A673 (cell line): ENCODE data around the gene CEP192. TPM values are rescaled to one million over a fixed set of nuclear protein-coding genes. Genes with fewer than 3 reads are reported as not detected.
"Not testable (repeated sequence)": the region's sequence is repeated elsewhere in the genome, so short reads cannot be mapped to it uniquely, and the experiment has no call there.

Source experiments
- BruUV-seq: library from RNA; stranded (reverse); fragments of 400-500 nt; replicated peaks from 2 replicates; lab custom pipeline; 2021; lab: Mats Ljungman, UMichigan
- CTCF ChIA-PET: fragments of 300-600 bp; sonication (Branson Sonifier 250); formaldehyde crosslinking; loops from one replicate; lab custom pipeline; 2022; ENCODE audit warnings: antibody characterized with exemption; lab: Charles Lee
- POLR2A ChIA-PET: fragments of 300-600 bp; sonication (Branson Sonifier 250); formaldehyde crosslinking; loops from one replicate; lab custom pipeline; 2022; ENCODE audit warnings: antibody characterized with exemption; ENCODE audit not compliant: low non-redundant PET; lab: Charles Lee
- DNase-seq: peaks from one replicate; pipeline ENCODE4 v3.0.0-alpha.2; 2015; ENCODE audit warnings: low spot score
- H3K27ac ChIP-seq: fragments of 200-600 bp; sonication (generic); 2 replicates; pipeline ENCODE4 v1.5.1; 2016; ENCODE audit warnings: mixed run types, low read depth, mild to moderate bottlenecking, mixed read lengths, antibody characterized with exemption, low read length; ENCODE audit not compliant: poor library complexity, severe bottlenecking
- H3K27me3 ChIP-seq: fragments of 200-600 bp; sonication (generic); replicated peaks from 2 replicates; pipeline ENCODE4 v1.6.1; 2017; ENCODE audit warnings: mixed run types, low read depth, mild to moderate bottlenecking, mixed read lengths, antibody characterized with exemption, low read length; ENCODE audit not compliant: insufficient read depth, poor library complexity
- H3K36me3 ChIP-seq: fragments of 200-600 bp; sonication (generic); 2 replicates; pipeline ENCODE4 v1.6.1; 2016; ENCODE audit warnings: mixed run types, mild to moderate bottlenecking, mixed read lengths, antibody characterized with exemption, low read length; ENCODE audit not compliant: insufficient read depth, poor library complexity, severe bottlenecking
- H3K4me1 ChIP-seq: fragments of 200-600 bp; sonication (generic); 2 replicates; pipeline ENCODE4 v1.6.1; 2017; ENCODE audit warnings: mixed run types, mild to moderate bottlenecking, mixed read lengths, antibody characterized with exemption, low read length; ENCODE audit not compliant: insufficient read depth, poor library complexity, severe bottlenecking
- H3K4me3 ChIP-seq: fragments of 200-600 bp; sonication (generic); 2 replicates; pipeline ENCODE4 v1.5.1; 2016; ENCODE audit warnings: low read depth, mixed run types, mild to moderate bottlenecking, mixed read lengths, low read length; ENCODE audit not compliant: poor library complexity, severe bottlenecking
- H3K9me3 ChIP-seq: fragments of 200-600 bp; sonication (generic); 2 replicates; pipeline ENCODE4 v1.6.1; 2016; ENCODE audit warnings: mixed run types, low read depth, mild to moderate bottlenecking, mixed read lengths, antibody characterized with exemption, low read length; ENCODE audit not compliant: poor library complexity, severe bottlenecking
- EZH2 ChIP-seq: fragments of 200-600 bp; sonication (generic); IDR thresholded peaks from 2 replicates; pipeline ENCODE4 v1.6.1; 2017; ENCODE audit warnings: borderline replicate concordance, low read depth, mild to moderate bottlenecking, mixed read lengths, antibody characterized with exemption, low read length; ENCODE audit not compliant: poor library complexity, severe bottlenecking
- intact Hi-C: fragments of 100-400 bp; cut with micrococcal nuclease; formaldehyde crosslinking; loops from one replicate; pipeline ENCODE4 v1.10.0; 2022; ENCODE audit not compliant: unreplicated experiment
- total RNA-seq: library from RNA; stranded (reverse); gene quantifications from 2 replicates; pipeline ENCODE4 v1.2.3, GENCODE V29; 2021
- TF ChIP-seq, protein P1 (sequence below): fragments of 300-800, 200-600 bp; sonication (generic); conservative IDR thresholded peaks from 2 replicates; pipeline ENCODE4 v1.5.1; 2017; ENCODE audit warnings: low read depth, mild to moderate bottlenecking, antibody characterized with exemption, low read length, moderate library complexity, mixed read lengths

Gene CEP192
- total RNA-seq, 1 experiment from 2014 or later, result 46.4 TPM

DNA sequence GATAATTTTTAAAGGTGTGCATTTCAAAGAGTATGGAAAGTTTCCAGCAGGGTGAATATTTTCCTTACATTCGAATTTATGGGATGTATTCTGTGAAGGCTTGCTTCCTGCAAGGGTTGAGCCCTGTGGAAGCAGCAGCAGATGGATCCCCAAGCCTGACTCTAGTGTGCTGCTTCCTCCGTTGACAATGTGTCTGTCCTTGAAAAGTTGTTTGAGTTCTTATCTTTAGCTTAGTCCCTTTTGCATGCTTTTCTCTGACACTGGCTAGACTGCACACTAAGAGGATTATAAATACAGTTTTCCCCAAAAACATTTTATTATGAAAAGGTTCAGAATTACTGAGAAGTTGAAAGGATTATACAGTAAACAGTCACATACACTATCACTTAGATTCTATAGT, 86.3 kb downstream of the CEP192 start:
- no peak for TF ChIP-seq EZH2
- intact Hi-C loops, result no loop called here

DNA sequence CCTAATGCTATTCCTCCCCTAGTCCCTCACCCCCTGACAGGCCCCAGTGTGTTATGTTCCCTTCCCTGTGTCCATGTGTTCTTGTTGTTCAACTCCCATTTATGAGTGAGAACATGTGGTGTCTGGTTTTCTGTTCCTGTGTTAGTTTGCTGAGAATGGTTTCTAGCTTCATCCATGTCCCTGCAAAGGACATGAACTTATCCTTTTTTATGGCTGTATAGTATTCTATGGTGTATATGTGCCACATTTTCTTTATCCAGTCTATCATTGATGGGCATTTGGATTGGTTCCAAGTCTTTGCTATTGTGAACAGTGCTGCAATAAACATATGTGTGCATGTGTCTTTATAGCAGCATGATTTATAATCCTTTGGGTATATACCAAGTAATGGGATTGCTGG, 86.9 kb downstream of the CEP192 start:
- POLR2A ChIA-PET, H3K27ac ChIP-seq, intact Hi-C loops, H3K27me3 ChIP-seq, BruUV-seq, H3K9me3 ChIP-seq, DNase-seq, H3K4me1 ChIP-seq, H3K4me3 ChIP-seq, CTCF ChIA-PET: not testable (repeated sequence)
- peaks cover 15% of the 10 kb centered on the region for H3K36me3 ChIP-seq

More for the DNA sequence above, 86.3 kb downstream of the CEP192 start:
- DNase-seq, result no peak
- Histone ChIP-seq H3K4me1 (no peaks in the 10 kb centered on the region), H3K9me3 (no peaks in the 10 kb centered on the region), H3K27ac (no peak overlapping the region), H3K4me3 (no peak overlapping the region), H3K27me3 (no peaks in the 10 kb centered on the region), H3K36me3 (peaks cover 21% of the 10 kb centered on the region)
- POLR2A ChIA-PET, result no interaction called here
- CTCF ChIA-PET, result no interaction called here
- no TSS peak for BruUV-seq

DNA sequence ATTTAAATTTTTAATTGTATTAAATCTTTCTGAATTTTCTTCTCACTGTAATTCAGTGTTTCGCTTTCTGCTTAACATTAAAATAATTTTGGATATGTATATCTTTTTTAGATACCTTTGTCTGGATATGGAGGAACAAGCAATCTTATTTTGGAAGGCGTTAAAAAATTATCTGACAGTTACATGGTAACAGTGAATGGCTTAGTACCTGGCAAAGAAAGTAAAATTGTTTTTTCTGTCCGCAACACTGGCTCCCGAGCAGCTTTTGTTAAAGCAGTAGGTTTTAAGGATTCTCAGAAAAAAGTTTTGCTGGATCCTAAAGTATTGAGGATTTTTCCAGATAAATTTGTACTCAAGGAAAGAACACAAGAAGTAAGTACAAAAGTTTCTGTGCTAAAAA, 95.7 kb downstream of the CEP192 start:
- ChIA-PET POLR2A (no interaction called here), CTCF (no interaction called here)
- no peaks in the 10 kb centered on the region for H3K9me3 ChIP-seq
- no peak for DNase-seq
- no peaks in the 10 kb centered on the region for H3K4me1 ChIP-seq
- peaks cover 33% of the 10 kb centered on the region for H3K36me3 ChIP-seq
- no peak overlapping the region for H3K27ac ChIP-seq
- intact Hi-C loops, result no loop called here
- TF ChIP-seq EZH2, result no peak
- TF ChIP-seq, protein P1, sequence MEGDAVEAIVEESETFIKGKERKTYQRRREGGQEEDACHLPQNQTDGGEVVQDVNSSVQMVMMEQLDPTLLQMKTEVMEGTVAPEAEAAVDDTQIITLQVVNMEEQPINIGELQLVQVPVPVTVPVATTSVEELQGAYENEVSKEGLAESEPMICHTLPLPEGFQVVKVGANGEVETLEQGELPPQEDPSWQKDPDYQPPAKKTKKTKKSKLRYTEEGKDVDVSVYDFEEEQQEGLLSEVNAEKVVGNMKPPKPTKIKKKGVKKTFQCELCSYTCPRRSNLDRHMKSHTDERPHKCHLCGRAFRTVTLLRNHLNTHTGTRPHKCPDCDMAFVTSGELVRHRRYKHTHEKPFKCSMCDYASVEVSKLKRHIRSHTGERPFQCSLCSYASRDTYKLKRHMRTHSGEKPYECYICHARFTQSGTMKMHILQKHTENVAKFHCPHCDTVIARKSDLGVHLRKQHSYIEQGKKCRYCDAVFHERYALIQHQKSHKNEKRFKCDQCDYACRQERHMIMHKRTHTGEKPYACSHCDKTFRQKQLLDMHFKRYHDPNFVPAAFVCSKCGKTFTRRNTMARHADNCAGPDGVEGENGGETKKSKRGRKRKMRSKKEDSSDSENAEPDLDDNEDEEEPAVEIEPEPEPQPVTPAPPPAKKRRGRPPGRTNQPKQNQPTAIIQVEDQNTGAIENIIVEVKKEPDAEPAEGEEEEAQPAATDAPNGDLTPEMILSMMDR, result no peak
- BruUV-seq, result no TSS peak
- no peaks in the 10 kb centered on the region for H3K27me3 ChIP-seq
- no peak overlapping the region for H3K4me3 ChIP-seq

DNA sequence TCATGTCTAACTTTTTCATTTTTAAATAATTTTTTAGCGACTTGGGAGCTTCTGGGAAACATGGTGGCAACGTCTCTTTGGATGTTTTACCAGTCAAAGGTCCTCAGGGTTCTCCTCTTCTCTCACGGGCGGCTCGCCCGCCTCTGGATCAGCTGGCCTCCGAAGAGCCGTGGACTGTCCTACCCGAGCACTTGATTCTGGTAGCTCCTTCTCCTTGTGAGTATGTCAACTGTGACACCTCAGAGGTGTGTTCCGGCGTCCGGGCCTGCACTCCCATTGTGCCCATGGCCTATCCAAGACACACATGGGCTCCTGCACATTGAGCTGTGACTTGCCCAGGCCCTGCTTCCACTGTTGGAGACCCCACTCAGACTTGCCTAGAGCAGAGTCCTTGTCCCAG, 104.3 kb downstream of the CEP192 start:
- BruUV-seq, result no TSS peak
- Histone ChIP-seq H3K4me3 (no peak overlapping the region), H3K27me3 (no peaks in the 10 kb centered on the region), H3K27ac (no peak overlapping the region), H3K4me1 (no peaks in the 10 kb centered on the region), H3K9me3 (no peaks in the 10 kb centered on the region), H3K36me3 (peaks cover 68% of the 10 kb centered on the region)
- POLR2A ChIA-PET, result no interaction called here
- intact Hi-C loops, result no loop called here
- CTCF ChIA-PET, result no interaction called here
- DNase-seq, result no peak
- TF ChIP-seq, protein P1, result no peak
- no peak for TF ChIP-seq EZH2
